HG03469 (cell line): ENCODE data around the gene PML.

Experiments
- ATAC-seq: cut with Tn5 transposase; IDR thresholded peaks from one replicate; pipeline ENCODE4 v1.9.1; 2021; ENCODE audit warnings: mild to moderate bottlenecking, moderate library complexity, moderate number of reproducible peaks; ENCODE audit not compliant: unreplicated experiment

The PML gene

DNA sequence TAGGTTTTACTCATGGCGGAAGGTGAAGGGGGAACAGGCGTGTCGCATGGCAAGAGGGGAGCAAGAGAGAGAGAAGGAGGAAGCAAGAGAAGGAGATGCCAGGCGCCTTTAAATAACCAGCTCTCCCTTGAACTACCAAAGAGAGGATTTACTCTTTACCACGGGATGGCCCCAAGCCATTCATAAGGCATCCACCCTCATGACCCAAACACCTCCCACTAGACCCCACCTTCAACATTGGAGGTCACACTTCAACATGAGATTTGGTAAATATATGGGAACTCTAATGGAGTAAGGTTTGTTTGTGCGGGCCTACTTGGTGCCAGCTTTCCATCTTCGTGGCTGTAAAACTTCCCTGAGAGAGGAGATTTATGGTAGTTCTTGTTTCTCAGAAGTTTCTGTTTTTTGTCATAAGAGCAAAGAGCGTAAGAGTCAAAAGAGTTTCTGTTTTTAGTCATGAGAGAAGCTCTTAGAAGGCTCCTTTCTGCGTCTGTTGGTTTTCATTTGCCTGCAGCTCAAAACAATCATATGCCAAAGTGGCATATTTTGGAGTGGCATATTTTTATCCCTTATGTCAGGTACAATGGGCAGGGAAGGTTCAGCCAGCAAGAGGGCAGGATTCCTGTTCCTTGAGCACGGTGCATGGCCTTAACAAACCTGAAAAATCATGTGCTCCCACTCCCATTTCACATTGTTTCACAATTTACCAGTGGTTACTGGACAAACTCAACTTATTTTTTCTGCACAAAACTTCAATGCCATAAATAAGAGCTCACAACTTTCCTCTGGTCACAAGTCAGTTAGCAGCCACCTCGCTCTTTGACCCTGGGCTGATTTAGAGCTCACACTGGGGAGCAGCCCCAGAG, 12.5 kb downstream of the PML start:
- no peak for ATAC-seq

DNA sequence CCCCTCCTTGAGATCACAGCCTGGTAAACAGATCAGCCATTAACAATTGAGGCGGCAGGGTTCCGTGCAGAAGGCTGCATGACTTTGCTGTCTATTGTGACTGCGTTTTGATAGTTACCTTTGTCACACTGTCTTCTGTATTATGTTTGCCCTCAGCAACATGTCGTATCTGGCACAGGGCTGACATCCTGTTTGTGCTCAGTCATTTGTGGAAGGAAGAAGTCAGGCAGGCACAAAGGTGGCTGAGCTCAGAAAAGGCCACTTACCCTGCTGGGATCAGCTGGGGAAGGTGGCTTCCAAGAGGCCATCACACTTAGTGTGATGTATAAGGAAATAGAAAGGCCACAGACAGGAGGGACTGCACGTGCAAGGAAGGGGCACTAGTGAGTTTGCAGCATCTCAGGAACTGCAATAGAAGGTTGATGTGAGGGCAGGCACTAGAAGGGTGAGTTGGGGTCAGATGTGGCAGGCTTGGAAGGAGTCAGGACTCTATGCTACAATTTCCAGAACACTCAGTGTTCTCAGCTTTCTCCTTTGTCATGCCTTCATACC, 13.4 kb downstream of the PML start:
- ATAC-seq = no peak

DNA sequence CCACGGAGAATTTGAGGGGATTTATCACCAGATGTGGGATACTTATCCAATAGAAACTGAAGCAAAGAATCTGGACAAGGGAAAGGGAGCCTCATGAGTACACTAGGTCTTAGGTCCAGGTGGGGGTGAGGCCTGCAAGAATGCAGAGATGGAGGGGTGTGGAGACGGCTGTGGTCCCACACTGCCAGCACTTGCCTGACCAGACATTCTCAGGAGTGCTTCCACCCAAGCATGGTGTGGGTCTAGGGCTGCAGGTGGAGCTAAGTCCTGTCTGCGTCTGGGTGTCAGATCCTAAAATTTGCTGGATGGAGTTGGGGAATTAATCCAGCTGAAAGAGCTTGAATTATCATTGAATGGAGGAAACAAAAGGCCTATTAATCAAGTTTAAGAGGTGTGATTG, 14.4 kb downstream of the PML start:
- ATAC-seq = no peak

DNA sequence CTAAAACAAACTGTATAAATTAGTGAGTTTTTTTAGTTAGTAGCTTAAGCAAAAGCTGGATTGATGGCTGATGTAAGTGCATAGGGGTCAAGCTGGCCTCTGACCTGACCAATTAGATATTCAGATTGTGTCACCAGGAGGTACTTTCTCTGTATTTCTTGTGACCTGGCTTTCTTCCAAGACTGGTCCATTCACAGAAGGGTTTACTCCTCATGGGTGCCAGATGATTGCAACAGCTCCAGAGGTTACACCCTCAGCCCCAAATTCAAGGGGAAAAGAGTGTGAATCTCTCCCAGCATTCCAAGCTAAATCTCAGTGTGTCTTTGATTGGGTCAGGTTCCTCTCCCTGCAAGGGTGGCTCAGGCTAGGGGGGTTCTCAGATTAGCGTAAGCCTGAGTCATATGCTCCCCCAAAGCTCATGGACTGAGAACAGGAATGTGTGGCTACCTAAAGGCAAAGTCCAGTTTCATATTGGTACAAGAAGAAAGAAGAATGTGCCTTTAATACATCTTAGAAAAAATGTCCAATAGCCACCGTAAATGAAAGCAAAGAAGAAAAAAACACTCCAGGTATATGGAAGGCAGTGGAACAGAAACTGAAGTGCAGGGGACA, 16.5 kb downstream of the PML start:
- no peak for ATAC-seq

DNA sequence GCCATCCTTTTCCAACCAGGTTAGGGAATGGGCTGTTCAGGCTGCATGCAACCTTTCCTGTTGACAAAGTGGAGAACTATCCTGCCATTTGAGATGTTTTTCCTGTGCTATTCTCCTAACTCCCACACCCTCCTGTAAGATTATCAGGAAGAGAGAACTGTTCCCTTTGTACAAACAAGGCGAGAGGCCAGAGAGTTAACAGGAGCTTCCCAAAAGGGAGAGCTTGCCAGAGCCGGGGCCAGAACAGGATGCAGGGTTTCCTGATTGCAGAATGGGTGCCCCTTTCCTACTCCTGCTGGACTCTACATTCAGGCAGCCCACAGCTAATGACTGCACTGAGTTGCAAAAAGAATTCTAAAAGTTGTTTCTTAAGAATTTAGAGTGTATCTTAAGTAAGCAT, 17.1 kb downstream of the PML start:
- ATAC-seq = no peak

DNA sequence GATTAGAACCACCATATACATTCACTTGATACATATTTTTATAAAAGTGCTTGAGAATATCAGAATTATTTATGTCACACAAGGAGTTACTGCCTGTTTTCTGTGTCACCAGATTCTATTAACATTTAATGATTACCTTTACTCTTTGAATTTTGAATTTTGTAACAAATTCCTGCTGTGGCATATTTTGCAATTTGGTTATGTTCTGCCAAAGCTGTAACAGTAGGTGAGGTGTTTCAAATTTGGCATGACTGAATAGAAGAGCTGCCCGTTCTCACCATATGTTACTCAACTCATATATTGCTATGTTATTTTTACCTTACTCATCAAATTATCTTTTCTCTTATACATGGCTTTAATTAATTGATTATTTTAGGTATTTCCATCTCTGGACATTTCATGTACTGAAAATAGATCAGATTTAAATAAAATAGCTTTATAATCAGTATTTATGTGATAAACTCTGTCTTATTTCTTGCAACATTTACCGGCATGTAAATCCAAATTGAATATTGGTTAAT, 18.9 kb downstream of the PML start:
- ATAC-seq = no peak

DNA sequence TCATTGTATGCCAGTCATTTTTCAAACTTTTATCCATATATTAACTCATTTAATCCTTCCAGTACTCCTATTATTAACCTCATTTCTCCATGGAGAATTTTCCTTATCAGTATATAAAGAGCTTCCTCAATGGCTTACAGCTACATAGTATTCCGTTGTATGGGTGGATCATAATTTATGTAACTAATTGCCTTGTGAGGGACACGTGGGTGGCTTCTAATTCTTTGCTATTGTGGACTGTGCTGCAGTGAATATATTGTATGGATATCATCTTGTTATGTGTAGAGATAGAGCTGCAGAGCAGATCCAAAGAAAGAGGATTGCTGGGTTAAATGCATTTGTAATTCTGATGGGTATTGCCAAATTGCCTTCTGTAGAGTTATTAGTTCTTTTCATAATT, 25.2 kb downstream of the PML start:
- no peak for ATAC-seq

GRCh38 chr15:74022706-74023470, 28.4 kb downstream of the PML start:
- no peak for ATAC-seq

DNA sequence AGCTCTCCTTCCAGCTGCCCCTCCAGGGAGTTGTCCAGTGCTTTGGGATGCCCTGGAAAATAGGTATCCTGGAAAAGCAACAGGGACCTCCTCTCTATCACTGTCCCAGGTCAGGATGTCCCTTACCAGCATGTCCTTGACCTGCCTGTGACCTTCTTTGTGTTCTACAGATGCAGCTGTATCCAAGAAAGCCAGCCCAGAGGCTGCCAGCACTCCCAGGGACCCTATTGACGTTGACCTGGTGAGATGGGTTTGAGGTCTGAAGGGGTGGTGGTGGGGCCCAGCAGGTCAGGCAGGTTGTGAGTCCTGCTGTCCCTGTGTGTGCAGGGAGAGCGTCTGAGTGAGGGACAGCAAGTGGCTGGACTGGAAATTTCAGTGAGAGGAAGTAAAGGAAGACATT, 30.2 kb downstream of the PML start:
- ATAC-seq = no peak

- no peak for ATAC-seq
These were observed 30.9 kb downstream of the PML start for GRCh38 chr15:74025436-74025835.

DNA sequence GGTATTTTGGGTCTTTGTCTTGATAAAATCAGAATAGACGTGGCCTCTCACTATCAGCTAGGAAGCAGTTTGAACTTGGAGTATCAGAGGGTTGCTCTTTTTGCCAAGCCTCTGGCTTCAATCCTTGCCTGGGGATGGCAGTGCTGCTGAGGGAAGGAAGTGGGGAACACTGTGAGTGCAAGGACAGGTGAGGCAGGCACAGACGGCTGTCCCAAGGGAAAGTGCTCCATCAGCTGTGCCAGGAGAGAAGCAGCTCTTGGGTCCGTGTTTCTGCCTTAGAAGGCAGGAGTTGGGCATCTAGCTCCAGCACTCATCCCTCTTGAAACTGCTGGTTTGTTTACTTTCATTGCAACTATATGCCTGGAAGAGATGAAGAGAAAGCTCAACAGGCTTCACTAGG, 33.2 kb downstream of the PML start:
- ATAC-seq = no peak

DNA sequence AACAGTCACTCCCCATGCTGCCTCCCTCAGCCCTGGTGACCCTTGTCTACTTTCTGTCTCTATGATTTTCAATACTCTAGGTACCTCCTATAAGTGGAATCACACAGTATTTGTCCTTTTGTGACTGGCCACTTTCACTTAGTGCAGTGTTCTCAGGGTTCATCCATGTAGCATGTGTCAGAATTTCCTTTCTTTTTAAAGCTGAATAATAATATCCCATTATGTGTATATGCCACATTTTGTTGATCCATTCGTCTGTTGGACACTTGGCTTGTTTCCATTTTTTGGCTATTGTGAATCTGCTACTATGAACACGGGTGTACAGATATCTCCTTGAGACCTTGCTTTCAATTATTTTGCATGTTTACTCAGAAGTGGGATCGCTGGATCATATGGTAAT, 34.1 kb downstream of the PML start:
- no peak for ATAC-seq

DNA sequence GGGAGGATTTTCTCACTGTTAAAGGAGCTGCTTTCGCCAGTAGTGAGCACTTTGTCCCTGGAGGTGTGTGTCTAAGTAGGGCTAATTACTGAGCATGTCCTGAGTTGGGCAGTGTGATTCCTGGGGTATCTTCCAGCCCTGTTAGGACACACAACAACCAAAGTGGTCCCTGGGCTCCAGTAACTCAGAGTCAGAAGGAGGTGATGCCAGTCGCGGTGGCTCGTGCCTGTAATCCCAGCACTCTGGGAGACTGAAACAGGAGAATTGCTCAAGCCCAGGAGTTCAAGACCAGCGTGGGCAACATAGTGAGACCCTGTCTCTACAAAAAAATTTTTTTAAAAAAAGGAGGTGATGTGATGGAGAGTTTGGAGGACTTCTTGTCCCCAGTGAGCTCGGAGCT, 37.5 kb downstream of the PML start:
- ATAC-seq = no peak

DNA sequence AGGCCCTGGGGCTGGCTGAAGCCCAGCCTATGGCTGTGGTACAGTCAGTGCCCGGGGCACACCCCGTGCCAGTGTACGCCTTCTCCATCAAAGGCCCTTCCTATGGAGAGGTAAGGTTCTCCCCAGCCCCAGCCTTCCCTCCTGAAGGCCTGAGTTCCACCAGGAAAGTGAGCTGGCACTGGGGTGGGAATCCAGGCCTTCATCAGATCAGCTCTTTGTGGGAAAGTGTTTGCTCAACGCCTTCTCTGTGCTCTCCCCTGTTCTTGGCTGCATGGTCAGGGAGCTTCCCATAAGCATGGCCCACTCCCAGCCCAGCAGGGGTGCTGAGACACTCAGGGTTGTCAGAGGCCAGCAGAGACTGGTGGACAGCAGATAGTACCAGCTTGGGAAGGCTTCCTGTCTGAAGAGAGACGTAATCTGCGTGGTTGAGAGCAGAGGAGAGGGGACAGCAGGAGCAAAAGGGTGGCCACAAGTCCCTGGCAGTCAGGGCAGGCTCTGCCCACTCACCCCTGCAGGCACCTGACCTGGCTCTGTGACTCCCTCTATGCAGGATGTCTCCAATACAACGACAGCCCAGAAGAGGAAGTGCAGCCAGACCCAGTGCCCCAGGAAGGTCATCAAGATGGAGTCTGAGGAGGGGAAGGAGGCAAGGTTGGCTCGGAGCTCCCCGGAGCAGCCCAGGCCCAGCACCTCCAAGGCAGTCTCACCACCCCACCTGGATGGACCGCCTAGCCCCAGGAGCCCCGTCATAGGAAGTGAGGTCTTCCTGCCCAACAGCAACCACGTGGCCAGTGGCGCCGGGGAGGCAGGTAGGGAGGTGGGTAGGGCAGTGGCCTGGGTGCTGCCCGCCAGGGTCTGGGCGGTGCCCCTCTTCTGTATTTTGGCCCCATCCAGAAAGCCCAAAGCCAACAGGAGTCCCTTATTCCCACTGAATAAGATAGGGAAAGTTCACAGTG, 38.4 kb downstream of the PML start:
- no peak for ATAC-seq

DNA sequence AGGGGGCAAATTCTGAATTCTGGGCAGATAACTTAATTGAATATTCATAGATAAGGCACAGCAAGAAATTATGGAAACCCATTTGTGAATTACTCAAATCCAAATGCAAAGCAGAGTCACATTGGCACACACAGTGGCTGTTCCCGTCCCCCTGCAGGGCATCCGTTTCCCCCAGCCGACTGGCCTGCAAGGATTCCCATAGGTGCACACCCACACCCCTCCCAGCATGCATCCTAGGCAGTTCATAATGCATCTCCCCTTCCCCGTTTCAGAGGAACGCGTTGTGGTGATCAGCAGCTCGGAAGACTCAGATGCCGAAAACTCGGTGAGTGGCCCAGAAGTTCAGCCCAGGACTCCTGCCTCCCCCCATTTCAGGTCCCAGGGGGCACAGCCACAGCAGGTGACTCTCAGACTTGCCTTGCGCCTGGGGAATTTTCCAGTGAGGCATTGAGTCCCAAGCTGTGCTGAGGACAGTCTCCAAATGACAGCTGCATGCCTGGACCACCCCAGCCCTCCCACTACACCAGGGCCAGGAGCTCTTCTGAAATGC, 39.8 kb downstream of the PML start:
- ATAC-seq = no peak

- no peak for ATAC-seq
These were observed 40.9 kb downstream of the PML start for GRCh38 chr15:74035121-74036017.

GRCh38 chr15:74036271-74037170, 42.0 kb downstream of the PML start:
- ATAC-seq = no peak
